AG10803 (cell line): ENCODE measurements around the gene KCTD2.
A peak's percentile ranks its signal among the peaks of the same experiment; 100 is the strongest.

ENCODE experiments used
- DNase-seq: peaks from one replicate; pipeline ENCODE4 v3.0.0; 2010; ENCODE audit warnings: low read depth
- H3K4me3 ChIP-seq: 2 replicates; pipeline ENCODE4 v1.5.1; 2011; ENCODE audit warnings: mild to moderate bottlenecking, low read length, control low read depth
- TF ChIP-seq, protein P1 (sequence below): conservative IDR thresholded peaks from 2 replicates; pipeline ENCODE4 v1.5.1; 2011; ENCODE audit warnings: mild to moderate bottlenecking, low read length, control low read depth, inconsistent platforms

KCTD2 gene

DNA sequence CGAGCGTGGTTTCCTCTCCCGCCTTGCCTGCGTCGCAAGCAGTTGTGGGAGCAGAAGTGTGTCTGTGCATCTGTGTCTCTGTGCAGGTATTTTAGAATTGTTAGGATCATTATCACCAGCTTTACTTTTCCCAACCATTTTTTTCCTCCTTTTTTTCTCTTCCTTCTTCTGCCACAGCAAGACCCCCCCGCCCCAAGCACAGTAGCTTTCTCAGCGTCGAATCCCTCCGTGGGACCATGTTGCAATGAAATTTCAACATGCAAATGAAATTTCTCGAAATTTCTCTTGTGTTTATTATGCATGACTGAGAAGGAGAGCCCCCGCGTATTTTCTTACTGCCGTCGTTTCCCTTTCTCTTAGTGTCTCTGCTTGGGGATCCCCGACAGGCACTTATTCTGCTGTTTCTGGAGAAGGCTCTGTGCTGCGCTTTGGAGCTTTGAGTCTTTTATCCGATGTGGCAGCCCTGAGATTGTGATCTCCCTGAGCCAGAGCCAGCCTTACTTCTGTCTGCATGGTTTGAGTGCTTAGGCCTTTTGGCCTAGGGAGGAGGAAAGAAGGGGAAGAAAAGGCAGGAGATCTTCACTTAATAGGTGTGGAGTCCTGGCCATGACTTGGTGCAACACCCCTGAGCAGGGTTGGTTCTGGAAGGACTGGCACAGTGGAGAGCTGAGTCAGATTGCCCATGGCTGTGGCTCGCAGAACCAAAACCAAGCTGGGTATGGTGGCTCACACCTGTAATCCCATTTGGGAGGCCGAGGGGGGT is 67.7 kb downstream of the KCTD2 start:
- TF ChIP-seq, protein P1, sequence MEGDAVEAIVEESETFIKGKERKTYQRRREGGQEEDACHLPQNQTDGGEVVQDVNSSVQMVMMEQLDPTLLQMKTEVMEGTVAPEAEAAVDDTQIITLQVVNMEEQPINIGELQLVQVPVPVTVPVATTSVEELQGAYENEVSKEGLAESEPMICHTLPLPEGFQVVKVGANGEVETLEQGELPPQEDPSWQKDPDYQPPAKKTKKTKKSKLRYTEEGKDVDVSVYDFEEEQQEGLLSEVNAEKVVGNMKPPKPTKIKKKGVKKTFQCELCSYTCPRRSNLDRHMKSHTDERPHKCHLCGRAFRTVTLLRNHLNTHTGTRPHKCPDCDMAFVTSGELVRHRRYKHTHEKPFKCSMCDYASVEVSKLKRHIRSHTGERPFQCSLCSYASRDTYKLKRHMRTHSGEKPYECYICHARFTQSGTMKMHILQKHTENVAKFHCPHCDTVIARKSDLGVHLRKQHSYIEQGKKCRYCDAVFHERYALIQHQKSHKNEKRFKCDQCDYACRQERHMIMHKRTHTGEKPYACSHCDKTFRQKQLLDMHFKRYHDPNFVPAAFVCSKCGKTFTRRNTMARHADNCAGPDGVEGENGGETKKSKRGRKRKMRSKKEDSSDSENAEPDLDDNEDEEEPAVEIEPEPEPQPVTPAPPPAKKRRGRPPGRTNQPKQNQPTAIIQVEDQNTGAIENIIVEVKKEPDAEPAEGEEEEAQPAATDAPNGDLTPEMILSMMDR = no peak
- peak overlapping the region; percentile 68 for H3K4me3 ChIP-seq
- DNase-seq = no peak
